ENCODE results near the gene MYH15. TPM values are rescaled to one million over a fixed set of nuclear protein-coding genes. Genes with fewer than 3 reads are reported as not detected.

Gene MYH15
- total and polyA plus RNA-seq, 8 donors, result 0.05 to 0.37 (median 0.11) TPM; not detected in 4

DNA sequence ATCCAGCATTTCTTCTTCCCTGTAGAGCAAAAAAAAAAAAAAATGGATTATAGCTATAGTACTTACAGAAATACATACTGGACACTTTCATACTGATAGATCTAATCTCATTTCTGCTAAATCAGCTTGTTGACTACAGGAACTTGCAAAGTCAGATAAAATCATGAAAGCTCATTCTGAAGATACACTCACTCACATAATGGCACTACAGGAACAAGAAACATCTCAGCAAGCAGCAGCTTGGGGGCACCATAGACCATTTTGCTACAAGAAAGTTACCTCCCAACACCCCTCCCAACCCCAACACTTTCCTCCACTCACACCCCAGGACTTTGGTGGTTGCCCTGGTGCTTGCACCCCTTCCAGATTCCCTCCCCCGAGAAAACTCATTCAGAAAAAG, 4.6 kb downstream of the MYH15 start:
- no peaks in the 10 kb centered on the region for H3K4me1 ChIP-seq
- no peak for DNase-seq
- intact Hi-C loops (cut with DNase I; ENCODE audit: low total_unique reads), result no loop called here
- no peak for TF ChIP-seq EP300 (IDR thresholded peaks at IDR 0.05)
- TF ChIP-seq, protein P1, sequence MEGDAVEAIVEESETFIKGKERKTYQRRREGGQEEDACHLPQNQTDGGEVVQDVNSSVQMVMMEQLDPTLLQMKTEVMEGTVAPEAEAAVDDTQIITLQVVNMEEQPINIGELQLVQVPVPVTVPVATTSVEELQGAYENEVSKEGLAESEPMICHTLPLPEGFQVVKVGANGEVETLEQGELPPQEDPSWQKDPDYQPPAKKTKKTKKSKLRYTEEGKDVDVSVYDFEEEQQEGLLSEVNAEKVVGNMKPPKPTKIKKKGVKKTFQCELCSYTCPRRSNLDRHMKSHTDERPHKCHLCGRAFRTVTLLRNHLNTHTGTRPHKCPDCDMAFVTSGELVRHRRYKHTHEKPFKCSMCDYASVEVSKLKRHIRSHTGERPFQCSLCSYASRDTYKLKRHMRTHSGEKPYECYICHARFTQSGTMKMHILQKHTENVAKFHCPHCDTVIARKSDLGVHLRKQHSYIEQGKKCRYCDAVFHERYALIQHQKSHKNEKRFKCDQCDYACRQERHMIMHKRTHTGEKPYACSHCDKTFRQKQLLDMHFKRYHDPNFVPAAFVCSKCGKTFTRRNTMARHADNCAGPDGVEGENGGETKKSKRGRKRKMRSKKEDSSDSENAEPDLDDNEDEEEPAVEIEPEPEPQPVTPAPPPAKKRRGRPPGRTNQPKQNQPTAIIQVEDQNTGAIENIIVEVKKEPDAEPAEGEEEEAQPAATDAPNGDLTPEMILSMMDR (IDR thresholded peaks at IDR 0.05), result no peak
- TF ChIP-seq POLR2AphosphoS5 (IDR thresholded peaks at IDR 0.05), result no peak
- no peak for TF ChIP-seq POLR2A (IDR thresholded peaks at IDR 0.05)
- H3K27ac ChIP-seq, result no peak overlapping the region
- WGBS, 5 donors, result 77 to 94% (median 86%) methylated on average over 1 of the region's 1 CpG
- no peaks in the 10 kb centered on the region for H3K36me3 ChIP-seq
- no peaks in the 10 kb centered on the region for H3K27me3 ChIP-seq
- H3K4me3 ChIP-seq, result no peak overlapping the region
- H3K9me3 ChIP-seq, result no peaks in the 10 kb centered on the region

- DNase-seq, result no peak
- H3K27ac ChIP-seq, result no peak overlapping the region
- no peak overlapping the region for H3K4me3 ChIP-seq
- H3K36me3 ChIP-seq, result no peaks in the 10 kb centered on the region
- TF ChIP-seq POLR2AphosphoS5 (IDR thresholded peaks at IDR 0.05), result no peak
- no peak for TF ChIP-seq EP300 (IDR thresholded peaks at IDR 0.05)
- no peaks in the 10 kb centered on the region for H3K27me3 ChIP-seq
- intact Hi-C loops (cut with DNase I; ENCODE audit: low total_unique reads), result no loop called here
- no peaks in the 10 kb centered on the region for H3K4me1 ChIP-seq
- H3K9me3 ChIP-seq, result no peaks in the 10 kb centered on the region
These were observed 6.7 kb downstream of the MYH15 start for GRCh38 chr3:108503722-108504121.

GRCh38 chr3:108501535-108501934, 8.9 kb downstream of the MYH15 start:
- no peak overlapping the region for H3K4me3 ChIP-seq
- intact Hi-C loops (cut with DNase I; ENCODE audit: low total_unique reads), result no loop called here
- TF ChIP-seq, protein P1 (IDR thresholded peaks at IDR 0.05), result no peak
- no peak for TF ChIP-seq EP300 (IDR thresholded peaks at IDR 0.05)
- no peak for TF ChIP-seq POLR2A (IDR thresholded peaks at IDR 0.05)
- no peak for TF ChIP-seq POLR2AphosphoS5 (IDR thresholded peaks at IDR 0.05)
- no peaks in the 10 kb centered on the region for H3K9me3 ChIP-seq
- no peak for DNase-seq
- H3K27me3 ChIP-seq, result no peaks in the 10 kb centered on the region
- H3K27ac ChIP-seq, result no peak overlapping the region
- WGBS, 5 donors, result 94 to 97% (median 95%) methylated on average over 5 of the region's 5 CpGs
- no peaks in the 10 kb centered on the region for H3K36me3 ChIP-seq
- H3K4me1 ChIP-seq, result no peaks in the 10 kb centered on the region

GRCh38 chr3:108500728-108501127, 9.7 kb downstream of the MYH15 start:
- 91 to 100% (median 95%) methylated on average over 1 of the region's 1 CpG for WGBS, 5 donors
- TF ChIP-seq, protein P1 (IDR thresholded peaks at IDR 0.05), result no peak
- TF ChIP-seq POLR2A (IDR thresholded peaks at IDR 0.05) (no peak), EP300 (IDR thresholded peaks at IDR 0.05) (no peak), POLR2AphosphoS5 (IDR thresholded peaks at IDR 0.05) (no peak)
- Histone ChIP-seq H3K27me3 (no peaks in the 10 kb centered on the region), H3K36me3 (no peaks in the 10 kb centered on the region), H3K4me3 (no peak overlapping the region), H3K27ac (no peak overlapping the region), H3K4me1 (no peaks in the 10 kb centered on the region), H3K9me3 (no peaks in the 10 kb centered on the region)
- intact Hi-C loops (cut with DNase I; ENCODE audit: low total_unique reads), result no loop called here
- no peak for DNase-seq

DNA sequence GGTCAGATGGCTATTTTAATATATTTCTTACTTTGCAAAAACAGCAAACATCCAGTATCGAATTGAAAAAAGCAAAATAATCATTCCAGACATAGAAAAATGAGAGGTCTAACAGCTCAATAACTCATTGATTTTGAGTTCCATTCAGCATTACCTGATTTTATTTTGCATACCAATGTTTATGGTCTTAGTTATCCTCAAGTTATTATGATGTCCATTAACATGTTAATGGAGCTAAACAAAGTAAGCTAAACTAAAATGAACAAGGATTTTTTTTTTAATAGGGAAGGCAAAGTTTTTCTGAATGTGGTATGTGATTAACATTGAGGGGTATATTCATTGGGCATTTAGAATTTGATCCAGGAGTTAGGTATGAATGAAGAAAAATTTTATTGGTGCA, 13.1 kb downstream of the MYH15 start:
- Histone ChIP-seq H3K27ac (no peak overlapping the region), H3K9me3 (no peaks in the 10 kb centered on the region), H3K27me3 (no peaks in the 10 kb centered on the region), H3K4me1 (no peaks in the 10 kb centered on the region), H3K36me3 (no peaks in the 10 kb centered on the region), H3K4me3 (no peak overlapping the region)
- DNase-seq, result no peak
- no peak for TF ChIP-seq POLR2AphosphoS5 (IDR thresholded peaks at IDR 0.05)
- TF ChIP-seq POLR2A (IDR thresholded peaks at IDR 0.05), result no peak
- TF ChIP-seq, protein P1 (IDR thresholded peaks at IDR 0.05), result no peak
- intact Hi-C loops (cut with DNase I; ENCODE audit: low total_unique reads), result no loop called here
- WGBS, 5 donors, result 94 to 98% (median 94%) methylated on average over 1 of the region's 1 CpG
